Omental fat pad (tissue), 4 donors: ENCODE measurements around the gene XYLT2. TPM values are rescaled to one million over a fixed set of nuclear protein-coding genes. Genes with fewer than 3 reads are reported as not detected.

Source experiments
- ATAC-seq: fragments of 150-250 bp; one replicate; pipeline ENCODE4 v1.9.1; 2016; ENCODE audit warnings: mild to moderate bottlenecking, moderate library complexity; ENCODE audit not compliant: low FRiP score
- DNase-seq: peaks from one replicate; pipeline ENCODE4 v3.0.0-alpha.2; 2019; ENCODE audit warnings: low spot score
- small RNA-seq: library from RNA; depleted of rRNA; stranded (forward); fragments of <200 nt; gene quantifications from one replicate; pipeline ENCODE3, GENCODE V24; 2016
- total RNA-seq, 4 donors: library from RNA; depleted of rRNA; stranded (reverse); fragments of >200 nt; gene quantifications; one replicate each; pipeline ENCODE4 v1.1.0, GENCODE V29; 2016
- TF ChIP-seq, protein P1 (sequence below), 3 donors: fragments of 450-650 bp; IDR thresholded peaks; one replicate each; pipeline ENCODE4 v1.5.1; 2016 to 2017; ENCODE audit warnings: antibody characterized with exemption in 3 of 3, mild to moderate bottlenecking in 3 of 3, moderate library complexity in 2 of 3

XYLT2 gene
- total RNA-seq, 4 donors from 2014 or later, result 8.4 to 23.2 (median 16.5) TPM

DNA sequence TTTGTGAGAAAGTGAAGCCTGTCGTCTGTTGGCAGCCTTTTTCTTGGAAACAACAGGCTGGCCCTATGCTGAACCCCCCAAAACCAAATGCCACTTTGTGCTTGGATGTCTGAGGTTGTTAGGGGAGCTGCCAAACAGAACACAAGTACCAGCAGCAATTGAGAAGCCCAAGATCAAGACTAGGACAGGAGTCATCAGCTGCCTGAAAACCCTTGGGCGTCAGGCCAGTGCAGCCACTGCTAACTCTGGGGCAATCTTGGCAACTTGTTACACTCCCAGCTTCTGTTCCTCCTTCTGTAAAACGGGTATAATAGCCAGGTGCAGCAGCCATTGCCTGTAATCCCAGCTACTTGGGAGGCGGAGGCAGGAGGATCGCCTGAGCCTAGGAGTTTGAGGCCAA, 60.7 kb downstream of the XYLT2 start:
- ATAC-seq (no peak), DNase-seq (no peak)
- TF ChIP-seq, protein P1, sequence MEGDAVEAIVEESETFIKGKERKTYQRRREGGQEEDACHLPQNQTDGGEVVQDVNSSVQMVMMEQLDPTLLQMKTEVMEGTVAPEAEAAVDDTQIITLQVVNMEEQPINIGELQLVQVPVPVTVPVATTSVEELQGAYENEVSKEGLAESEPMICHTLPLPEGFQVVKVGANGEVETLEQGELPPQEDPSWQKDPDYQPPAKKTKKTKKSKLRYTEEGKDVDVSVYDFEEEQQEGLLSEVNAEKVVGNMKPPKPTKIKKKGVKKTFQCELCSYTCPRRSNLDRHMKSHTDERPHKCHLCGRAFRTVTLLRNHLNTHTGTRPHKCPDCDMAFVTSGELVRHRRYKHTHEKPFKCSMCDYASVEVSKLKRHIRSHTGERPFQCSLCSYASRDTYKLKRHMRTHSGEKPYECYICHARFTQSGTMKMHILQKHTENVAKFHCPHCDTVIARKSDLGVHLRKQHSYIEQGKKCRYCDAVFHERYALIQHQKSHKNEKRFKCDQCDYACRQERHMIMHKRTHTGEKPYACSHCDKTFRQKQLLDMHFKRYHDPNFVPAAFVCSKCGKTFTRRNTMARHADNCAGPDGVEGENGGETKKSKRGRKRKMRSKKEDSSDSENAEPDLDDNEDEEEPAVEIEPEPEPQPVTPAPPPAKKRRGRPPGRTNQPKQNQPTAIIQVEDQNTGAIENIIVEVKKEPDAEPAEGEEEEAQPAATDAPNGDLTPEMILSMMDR (IDR thresholded peaks at IDR 0.05), result no peak

DNA sequence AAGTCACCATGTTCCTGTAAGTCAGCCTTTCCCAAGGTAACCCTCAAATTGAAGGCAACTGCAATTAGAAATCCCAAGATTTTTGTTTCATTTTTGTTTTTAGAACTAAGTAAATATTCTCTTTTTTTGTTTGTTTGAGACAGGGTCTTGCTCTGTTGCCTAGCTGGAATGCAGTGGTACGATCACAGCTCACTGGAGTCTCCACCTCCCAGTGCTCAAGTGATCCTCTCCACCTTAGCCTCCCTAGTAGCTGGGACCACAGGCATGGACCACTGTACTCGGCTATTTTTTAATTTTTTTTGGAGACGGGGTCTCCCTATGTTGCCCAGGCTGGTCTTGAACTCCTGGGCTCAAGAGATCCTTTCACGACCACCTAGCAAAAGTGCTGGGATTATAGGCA, 62.0 kb downstream of the XYLT2 start:
- TF ChIP-seq, protein P1 (IDR thresholded peaks at IDR 0.05), result no peak
- no peak for DNase-seq
- ATAC-seq, result no peak

Small RNA genes within 50 kb of the gene (small RNA-seq; reads per million reads assigned to genes)
- gene RF00019, result not detected

Other genes starting within 250 kb of the XYLT2 start
- gene SAMD14, start 216.0 kb upstream of the XYLT2 start, total RNA-seq, result under 1 TPM in 2 of 4 donors, not detected in 2; 0.12 to 0.44 TPM
- gene PPP1R9B, start 195.4 kb upstream of the XYLT2 start, total RNA-seq, result 10 to 100 TPM; 16.6 to 38.0 (median 25.6) TPM
- 1 to 10 TPM in 3 of 4 donors, not detected in 1; 1.1 to 4.9 (median 2.6) TPM for gene SGCA, start 180.1 kb upstream of the XYLT2 start, total RNA-seq
- 10 to 100 TPM; 21.2 to 57.9 (median 43.6) TPM for gene COL1A1, start 144.5 kb upstream of the XYLT2 start, total RNA-seq
- gene TMEM92, start 71.7 kb upstream of the XYLT2 start, total RNA-seq, result under 1 TPM in 1 of 4 donors, not detected in 3; 0.93 TPM
- gene MRPL27, start 27.1 kb downstream of the XYLT2 start, total RNA-seq, result 10 to 100 TPM; 48.9 to 71.0 (median 61.7) TPM
- gene EME1, start 27.1 kb downstream of the XYLT2 start, total RNA-seq, result 1 to 10 TPM in 1 of 4 donors, not detected in 3; 1.1 TPM
- 100 to 1,000 TPM in 3 of 4 donors, 10 to 100 TPM in 1; 53.6 to 193 (median 102) TPM for gene LRRC59, start 51.4 kb downstream of the XYLT2 start, total RNA-seq
- gene ACSF2, start 80.1 kb downstream of the XYLT2 start, total RNA-seq, result 100 to 1,000 TPM in 1 of 4 donors, 10 to 100 TPM in 3; 36.6 to 140 (median 65.3) TPM
- gene CHAD, start 122.8 kb downstream of the XYLT2 start, total RNA-seq, result not detected
- 10 to 100 TPM; 18.7 to 25.9 (median 23.4) TPM for gene RSAD1, start 132.7 kb downstream of the XYLT2 start, total RNA-seq
- gene MYCBPAP, start 162.3 kb downstream of the XYLT2 start, total RNA-seq, result 1 to 10 TPM in 2 of 4 donors, under 1 TPM in 1, not detected in 1; 0.36 to 1.9 (median 1.0) TPM
- not detected for gene EPN3, start 186.6 kb downstream of the XYLT2 start, total RNA-seq
- gene SPATA20, start 201.0 kb downstream of the XYLT2 start, total RNA-seq, result 10 to 100 TPM; 42.8 to 65.1 (median 49.4) TPM
- gene CACNA1G, start 214.6 kb downstream of the XYLT2 start, total RNA-seq, result 1 to 10 TPM in 2 of 4 donors, under 1 TPM in 2; 0.32 to 3.8 (median 1.2) TPM